Hepatocyte (in vitro differentiated cells): ENCODE measurements around the gene SUGCT.

Experiments
- CTCF ChIP-seq: fragments of 200-600 bp; sonication (generic); IDR thresholded peaks from 2 replicates; pipeline ENCODE4 v1.5.1; 2016; ENCODE audit warnings: antibody characterized with exemption, mild to moderate bottlenecking; ENCODE audit not compliant: poor library complexity
- EZH2 ChIP-seq: fragments of 200-600 bp; sonication (generic); IDR thresholded peaks from 2 replicates; pipeline ENCODE4 v1.6.1; 2016; ENCODE audit warnings: antibody characterized with exemption, mild to moderate bottlenecking, borderline replicate concordance
- EZH2phosphoT487 ChIP-seq: fragments of 200-600 bp; sonication (generic); IDR thresholded peaks from one replicate; pipeline ENCODE4 v1.6.1; 2018; ENCODE audit warnings: antibody characterized with exemption, mild to moderate bottlenecking, low read depth, moderate library complexity; ENCODE audit not compliant: unreplicated experiment, severe bottlenecking

GRCh38 chr7:40622941-40623501, 488.2 kb downstream of the SUGCT start:
- TF ChIP-seq CTCF = no peak
- no peak for TF ChIP-seq EZH2
- no peak for TF ChIP-seq EZH2phosphoT487
